GM20000 (cell line): Measurements from ENCODE around the gene TTC12.
A peak's percentile ranks its signal among the peaks of the same experiment; 100 is the strongest.

Source experiments
- DNase-seq: peaks from one replicate; pipeline ENCODE4 v3.0.0; 2012; ENCODE audit warnings: low spot score
- TF ChIP-seq, protein P1 (sequence below): IDR thresholded peaks from 2 replicates; pipeline ENCODE4 v1.5.1; 2012; ENCODE audit warnings: mild to moderate bottlenecking, control low read depth; ENCODE audit errors: extremely low read depth, missing control alignments

TTC12 gene

DNA sequence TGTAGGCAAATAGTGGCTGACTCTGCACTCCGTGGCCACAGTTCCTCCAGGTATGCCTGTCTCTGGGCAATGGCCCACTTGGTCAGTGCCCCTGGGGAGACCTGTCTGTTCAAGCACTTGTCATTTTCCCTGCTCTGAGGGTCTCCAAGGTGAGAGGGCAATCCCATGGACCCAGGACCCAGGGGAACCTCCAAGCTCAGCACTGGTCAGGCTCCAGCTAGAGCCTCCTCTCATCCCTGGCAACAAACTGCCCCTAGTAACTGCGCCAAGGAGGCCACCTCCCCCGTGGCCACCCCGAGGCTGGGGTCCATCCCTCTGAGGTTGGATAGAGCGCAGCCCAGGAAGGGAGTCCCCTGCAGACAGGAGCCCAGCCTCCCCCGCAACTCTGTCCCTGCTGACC lies 72.5 kb downstream of the TTC12 start:
- TF ChIP-seq, protein P1, sequence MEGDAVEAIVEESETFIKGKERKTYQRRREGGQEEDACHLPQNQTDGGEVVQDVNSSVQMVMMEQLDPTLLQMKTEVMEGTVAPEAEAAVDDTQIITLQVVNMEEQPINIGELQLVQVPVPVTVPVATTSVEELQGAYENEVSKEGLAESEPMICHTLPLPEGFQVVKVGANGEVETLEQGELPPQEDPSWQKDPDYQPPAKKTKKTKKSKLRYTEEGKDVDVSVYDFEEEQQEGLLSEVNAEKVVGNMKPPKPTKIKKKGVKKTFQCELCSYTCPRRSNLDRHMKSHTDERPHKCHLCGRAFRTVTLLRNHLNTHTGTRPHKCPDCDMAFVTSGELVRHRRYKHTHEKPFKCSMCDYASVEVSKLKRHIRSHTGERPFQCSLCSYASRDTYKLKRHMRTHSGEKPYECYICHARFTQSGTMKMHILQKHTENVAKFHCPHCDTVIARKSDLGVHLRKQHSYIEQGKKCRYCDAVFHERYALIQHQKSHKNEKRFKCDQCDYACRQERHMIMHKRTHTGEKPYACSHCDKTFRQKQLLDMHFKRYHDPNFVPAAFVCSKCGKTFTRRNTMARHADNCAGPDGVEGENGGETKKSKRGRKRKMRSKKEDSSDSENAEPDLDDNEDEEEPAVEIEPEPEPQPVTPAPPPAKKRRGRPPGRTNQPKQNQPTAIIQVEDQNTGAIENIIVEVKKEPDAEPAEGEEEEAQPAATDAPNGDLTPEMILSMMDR = no peak

DNA sequence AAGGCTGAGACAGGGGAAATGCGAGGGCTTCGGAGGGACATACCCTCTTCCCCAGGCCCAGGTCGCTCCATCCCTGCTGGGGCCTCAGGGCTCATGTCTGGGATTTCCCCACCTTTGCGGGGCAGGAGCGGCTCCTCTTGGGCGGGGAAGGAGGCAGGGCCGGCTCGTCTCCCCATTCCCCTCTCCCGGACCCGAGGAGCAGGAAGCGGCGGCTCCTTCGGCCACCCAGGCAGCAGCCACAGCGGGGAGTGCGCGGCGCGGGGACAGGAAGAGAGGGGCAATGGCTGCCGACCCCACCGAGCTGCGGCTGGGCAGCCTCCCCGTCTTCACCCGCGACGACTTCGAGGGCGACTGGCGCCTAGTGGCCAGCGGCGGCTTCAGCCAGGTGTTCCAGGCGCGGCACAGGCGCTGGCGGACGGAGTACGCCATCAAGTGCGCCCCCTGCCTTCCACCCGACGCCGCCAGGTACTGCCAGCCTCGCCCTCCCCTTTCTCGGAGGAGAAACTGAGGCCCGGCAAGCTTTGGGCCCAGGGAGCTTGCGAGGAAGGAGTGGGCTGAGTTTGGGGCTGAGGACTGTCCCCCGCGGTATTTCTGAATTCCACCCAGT lies 73.3 kb downstream of the TTC12 start, which contains the start of gene ANKK1:
Gene ANKK1 (plus strand): TSS at position 175 of the 607 bp plus-strand sequence. CDS start 106 bp downstream, at position 281.
- TF ChIP-seq, protein P1 = peak; percentile 31
- DNase-seq = no peak

More for the DNA sequence above, 72.5 kb downstream of the TTC12 start:
- no peak for DNase-seq

DNA sequence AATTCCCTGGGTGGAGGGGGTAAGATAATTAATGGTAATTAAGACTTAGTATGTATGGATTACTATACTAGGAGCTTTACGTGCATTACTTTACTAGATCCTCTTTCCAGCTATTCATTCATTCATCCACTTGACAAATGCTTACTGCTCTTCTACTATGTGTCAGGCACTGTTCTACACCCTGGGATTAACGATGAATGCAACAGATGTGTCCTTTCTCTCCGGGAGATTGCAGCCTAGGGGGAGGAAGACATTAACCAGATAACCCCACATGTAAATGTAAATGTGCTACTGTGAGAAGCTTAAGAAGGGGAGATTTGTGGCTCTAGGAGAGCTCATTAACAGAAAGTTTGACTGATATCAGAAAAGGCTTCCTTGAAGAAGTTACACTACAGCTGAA lies 74.9 kb downstream of the TTC12 start:
- no peak for DNase-seq
- TF ChIP-seq, protein P1 = no peak

DNA sequence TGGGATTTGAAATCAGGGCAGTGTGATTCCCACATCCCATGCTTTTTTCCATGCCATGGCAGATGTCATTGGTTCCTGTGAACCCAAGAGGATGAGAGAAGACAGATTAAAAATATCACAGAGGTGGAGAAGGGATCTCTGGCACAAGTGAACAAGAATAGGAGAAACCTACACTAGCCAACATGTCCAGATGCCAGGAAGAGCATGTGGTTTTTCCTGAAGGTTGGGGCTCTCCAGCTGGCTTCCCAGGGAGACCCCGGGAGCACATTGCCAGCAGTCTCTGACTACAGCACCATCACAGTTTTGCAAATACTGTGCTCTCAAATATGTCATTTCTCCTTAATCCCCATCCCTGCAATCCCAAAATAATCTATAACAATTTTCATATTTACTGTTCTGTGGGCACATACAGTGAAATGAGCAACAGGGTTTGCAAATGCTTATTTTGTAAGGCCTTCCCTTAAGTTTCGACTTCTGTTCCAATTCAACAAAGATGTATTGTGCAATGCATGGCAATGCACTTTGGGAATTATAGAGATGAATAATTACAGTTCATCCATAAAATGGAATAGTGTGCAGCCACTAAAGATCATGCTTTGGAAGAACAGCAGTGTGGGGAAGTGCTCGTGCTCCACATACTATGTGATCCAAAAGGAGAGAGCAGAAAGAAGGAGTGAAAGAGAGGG lies 78.0 kb downstream of the TTC12 start:
- no peak for DNase-seq
- TF ChIP-seq, protein P1 = no peak

DNA sequence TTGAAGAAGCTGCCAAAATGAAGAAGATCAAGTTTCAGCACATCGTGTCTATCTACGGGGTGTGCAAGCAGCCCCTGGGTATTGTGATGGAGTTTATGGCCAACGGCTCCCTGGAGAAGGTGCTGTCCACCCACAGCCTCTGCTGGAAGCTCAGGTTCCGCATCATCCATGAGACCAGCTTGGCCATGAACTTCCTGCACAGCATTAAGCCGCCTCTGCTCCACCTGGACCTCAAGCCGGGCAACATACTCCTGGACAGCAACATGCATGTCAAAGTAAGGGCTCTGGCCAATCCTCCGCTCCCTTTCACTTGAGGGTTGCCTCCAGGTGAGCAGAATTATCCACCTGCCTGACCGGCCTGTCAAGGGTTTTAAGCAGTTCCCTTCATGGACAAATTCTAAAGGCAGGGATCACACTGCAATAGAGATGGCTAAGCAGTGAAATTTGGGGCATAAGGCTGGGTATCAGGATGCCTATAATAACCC lies 79.2 kb downstream of the TTC12 start:
- no peak for DNase-seq
- TF ChIP-seq, protein P1 = no peak

DNA sequence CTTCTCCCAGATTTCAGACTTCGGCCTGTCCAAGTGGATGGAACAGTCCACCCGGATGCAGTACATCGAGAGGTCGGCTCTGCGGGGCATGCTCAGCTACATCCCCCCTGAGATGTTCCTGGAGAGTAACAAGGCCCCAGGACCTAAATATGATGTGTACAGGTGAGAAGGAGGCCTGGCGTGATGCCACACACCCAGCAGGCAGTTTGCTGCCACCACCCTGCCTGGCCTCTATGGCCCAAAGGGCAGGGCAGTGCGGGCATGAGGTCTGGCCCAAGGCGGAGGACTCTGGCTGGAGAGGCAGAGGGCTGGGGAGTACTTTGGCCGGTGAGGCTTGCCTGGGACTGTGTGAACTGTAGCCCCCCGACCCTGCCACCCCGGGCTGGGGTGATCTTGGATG lies 80.5 kb downstream of the TTC12 start:
- TF ChIP-seq, protein P1 = no peak
- no peak for DNase-seq

DNA sequence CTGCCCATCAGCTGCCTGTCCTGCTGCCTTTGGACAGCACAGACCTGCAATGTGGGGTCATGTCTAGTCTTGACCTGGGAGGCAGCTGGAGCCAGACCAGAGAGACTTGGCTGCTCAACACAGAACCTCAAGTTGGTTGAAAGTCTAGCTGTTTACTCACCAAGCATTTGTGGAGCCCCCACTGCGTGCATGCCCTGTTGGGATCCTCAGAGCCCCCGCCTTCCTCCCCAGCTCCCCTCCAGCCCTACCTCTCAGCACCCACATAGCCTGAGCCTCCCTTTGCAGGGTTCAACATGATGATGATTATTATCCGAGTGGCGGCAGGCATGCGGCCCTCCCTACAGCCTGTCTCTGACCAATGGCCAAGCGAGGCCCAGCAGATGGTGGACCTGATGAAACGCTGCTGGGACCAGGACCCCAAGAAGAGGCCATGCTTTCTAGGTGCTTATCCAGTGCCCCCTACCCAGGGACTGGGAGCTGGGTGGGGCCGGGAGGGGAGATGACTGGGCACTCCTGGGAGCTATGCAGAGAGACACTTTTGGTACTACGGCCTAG lies 81.5 kb downstream of the TTC12 start:
- TF ChIP-seq, protein P1 = no peak
- no peak for DNase-seq
